HG03442 (cell line): ENCODE results near the gene SPATA25.

ENCODE experiments used
- ATAC-seq: cut with Tn5 transposase; IDR thresholded peaks from one replicate; pipeline ENCODE4 v1.9.1; 2021; ENCODE audit warnings: mild to moderate bottlenecking, moderate library complexity; ENCODE audit not compliant: unreplicated experiment

SPATA25 gene

GRCh38 chr20:45841407-45842129 is 45.9 kb downstream of the SPATA25 start:
- no peak for ATAC-seq

DNA sequence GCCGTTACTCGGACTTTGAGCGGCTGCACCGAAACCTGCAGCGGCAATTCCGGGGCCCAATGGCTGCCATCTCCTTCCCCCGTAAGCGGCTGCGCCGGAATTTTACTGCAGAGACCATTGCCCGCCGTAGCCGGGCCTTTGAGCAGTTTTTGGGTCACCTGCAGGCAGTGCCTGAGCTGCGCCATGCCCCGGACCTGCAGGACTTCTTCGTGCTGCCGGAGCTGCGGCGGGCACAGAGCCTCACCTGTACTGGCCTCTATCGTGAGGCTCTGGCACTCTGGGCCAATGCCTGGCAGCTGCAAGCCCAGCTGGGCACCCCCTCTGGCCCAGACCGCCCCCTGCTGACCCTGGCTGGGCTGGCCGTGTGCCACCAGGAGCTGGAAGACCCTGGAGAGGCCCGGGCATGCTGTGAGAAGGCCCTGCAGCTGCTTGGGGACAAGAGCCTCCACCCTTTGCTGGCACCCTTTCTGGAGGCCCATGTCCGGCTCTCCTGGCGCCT is 46.7 kb downstream of the SPATA25 start:
- no peak for ATAC-seq

DNA sequence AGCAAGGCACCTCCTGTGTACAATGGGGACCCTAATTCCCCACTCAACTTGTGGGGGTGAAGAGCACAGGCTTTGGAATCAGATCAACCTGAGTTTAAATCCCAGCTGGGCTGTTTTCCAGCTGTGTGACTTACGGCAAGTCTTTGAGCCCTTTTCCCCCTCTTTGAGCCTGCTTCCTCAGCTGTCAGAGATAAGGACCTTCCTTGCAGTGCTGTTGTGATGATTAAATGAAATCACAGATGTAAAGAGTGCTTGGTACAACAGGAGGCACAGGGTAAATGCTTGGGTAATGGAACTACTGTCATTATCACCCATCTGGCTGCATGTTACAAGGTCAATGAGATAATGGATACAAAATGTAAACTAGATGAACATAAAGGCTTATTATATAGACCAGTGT is 50.6 kb downstream of the SPATA25 start:
- ATAC-seq = no peak
